GM19043 (cell line): ENCODE measurements around the gene SPSB1.

Source experiments
- ATAC-seq: cut with Tn5 transposase; IDR thresholded peaks from one replicate; pipeline ENCODE4 v1.9.1; 2021; ENCODE audit warnings: low read depth; ENCODE audit not compliant: unreplicated experiment

Gene SPSB1

GRCh38 chr1:9317072-9317471 lies 24.4 kb downstream of the SPSB1 start:
- no peak for ATAC-seq

- no peak for ATAC-seq
Measured at GRCh38 chr1:9317591-9318417, 25.1 kb downstream of the SPSB1 start.

- ATAC-seq, result no peak
Measured at GRCh38 chr1:9319208-9319788, 26.6 kb downstream of the SPSB1 start.

DNA sequence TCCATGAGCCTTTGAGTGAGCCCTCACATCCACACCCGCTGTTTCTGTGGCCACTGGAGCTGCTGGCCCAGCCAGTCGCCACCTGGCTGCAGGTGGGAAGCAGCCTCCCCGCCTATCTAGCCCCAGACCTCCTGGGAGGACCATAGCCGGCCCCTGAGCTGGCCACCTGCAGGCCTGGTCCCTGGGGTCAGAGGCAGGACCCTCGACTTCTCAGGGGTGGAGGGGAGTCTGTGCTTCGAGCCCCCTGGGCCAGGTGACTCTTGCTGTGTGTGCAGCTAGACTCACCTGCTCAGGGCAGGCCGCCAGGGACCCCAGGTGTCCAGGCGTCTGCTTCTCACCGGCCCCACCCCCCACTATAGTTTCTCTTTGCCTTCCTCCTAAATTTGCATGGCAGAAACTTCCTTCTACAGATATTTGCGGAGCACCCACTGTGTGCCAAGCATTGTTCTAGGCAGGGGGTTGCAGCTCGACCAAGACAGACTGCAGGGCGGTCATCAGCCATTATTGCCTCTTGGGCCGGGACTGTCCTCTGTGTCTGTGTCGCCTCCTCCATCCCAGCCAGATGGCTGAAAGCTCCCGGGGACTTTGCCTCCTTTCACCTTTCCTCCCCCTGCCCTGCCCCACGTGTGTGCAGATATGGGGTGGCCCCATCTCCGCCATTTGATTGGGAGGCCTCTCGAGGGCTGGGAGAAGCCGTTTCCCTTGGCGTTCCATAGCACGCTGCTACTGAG lies 27.3 kb downstream of the SPSB1 start:
- no peak for ATAC-seq

DNA sequence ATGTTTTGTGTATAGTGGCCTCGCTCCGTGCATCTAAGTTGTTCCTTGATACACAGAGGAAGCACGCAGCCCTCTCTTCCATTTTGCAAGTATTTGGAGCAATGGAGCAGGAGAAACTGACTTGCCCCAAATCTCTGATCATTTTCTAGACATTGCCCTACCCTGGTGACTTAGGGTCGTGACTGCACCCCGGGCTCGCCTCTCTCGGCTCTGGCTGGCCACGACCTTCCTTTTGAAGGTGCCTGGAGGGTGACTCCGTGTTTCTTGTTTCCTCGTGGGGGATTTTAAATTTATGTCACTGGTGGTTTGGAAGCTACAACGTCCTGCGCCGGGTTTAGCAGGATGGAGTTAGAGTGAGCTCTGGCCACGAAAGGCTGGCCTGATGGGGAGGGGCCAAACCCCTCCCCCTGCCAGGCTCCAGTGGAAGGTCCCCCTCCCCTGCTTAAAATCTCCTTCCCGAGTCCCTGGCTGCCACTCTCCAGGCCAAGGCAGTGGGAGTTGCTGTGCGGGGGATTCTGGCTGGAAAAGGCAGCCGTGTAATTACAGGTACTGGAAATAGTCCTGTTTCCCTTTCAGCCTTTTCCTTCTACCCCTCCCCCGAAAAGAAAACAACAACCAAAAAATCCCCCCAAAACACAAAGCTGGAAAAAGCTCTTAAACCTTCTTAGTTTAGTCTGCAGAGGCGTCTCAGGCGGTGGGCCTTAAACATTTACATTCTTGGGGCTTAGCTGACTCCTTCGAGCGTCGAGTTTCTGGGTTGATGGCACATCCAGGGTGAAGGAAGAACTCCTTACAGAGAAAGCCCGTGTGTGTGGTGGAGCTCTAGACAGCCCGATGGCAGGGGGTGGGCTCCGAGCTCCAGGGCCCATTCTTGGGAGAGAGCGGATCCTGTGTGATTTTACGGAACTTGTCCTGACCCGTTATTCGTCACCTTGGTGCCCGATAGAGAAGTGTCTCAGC lies 28.1 kb downstream of the SPSB1 start:
- ATAC-seq, result no peak

DNA sequence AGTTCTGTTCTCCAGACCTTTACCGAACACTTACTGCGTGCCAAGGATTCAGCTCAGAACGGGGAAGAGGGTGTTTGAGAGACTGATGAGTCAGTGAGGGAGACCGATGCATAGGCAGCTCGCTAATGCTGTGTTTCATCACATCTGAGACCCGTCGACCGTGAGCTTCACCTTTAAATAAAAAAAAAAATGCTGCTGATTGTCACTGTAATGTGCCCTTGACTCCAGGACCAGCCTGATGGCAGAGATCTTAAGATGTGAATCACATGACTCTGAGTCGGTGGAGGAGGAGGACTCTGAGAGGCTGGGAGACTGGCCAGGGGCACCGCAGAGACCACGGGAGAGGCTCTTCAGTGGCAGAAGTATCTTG lies 28.8 kb downstream of the SPSB1 start:
- ATAC-seq, result no peak

DNA sequence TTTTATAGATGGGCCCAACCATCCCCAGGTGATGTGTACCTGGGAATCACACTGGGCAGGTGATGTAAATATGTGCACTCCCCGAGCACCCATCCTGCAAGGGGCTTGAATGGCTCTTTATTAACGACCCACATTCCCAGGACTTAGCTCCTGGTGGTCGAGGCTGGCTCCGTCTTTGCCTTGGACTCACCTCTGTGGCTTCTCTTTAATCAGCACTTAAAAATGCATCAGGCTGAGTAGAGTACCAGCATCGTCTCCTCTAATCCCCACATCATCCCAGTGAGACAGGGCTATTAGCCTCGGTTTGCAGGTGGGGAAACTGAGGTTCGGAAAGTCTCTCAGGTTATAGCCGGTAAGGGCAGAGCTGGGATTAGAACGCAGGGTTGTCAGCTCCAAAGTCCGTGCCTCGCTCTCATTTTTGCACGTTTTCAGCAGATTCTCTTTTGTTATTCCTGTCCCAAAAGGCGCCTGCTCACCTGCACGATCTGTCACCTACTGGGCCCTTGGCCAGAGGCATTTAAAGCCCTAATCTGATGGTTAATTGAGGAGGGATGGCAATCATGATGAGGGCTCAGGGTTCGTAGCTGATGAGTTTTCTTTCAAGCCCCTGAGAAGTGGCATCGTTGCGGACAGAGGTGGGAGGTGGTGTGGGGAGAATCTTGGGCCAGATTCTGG lies 29.4 kb downstream of the SPSB1 start:
- no peak for ATAC-seq

- ATAC-seq, result no peak
Measured at GRCh38 chr1:9322661-9323244, 30.1 kb downstream of the SPSB1 start.

- no peak for ATAC-seq
Measured at GRCh38 chr1:9324246-9325096, 31.8 kb downstream of the SPSB1 start.

- ATAC-seq, result no peak
Measured at GRCh38 chr1:9326596-9326995, 33.9 kb downstream of the SPSB1 start.

DNA sequence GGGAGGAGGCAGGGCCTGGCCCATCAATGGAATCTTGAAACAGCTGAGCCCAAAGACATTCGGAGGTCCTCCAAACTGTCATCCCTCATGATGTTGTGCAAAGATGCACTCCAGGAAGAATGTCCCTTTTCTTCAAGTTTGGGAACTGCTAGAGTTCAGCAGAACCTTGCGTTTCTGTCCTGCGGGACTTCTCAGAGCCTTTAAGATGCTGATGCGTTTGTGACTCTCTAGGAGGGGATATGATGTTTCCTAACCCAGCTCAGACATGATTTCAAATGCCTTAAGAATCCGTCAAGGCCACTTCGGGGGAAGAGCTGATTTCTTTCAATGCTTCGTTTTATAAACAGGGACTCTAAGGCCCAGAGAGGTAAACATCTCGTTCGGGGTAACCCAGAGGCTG lies 35.5 kb downstream of the SPSB1 start:
- no peak for ATAC-seq

DNA sequence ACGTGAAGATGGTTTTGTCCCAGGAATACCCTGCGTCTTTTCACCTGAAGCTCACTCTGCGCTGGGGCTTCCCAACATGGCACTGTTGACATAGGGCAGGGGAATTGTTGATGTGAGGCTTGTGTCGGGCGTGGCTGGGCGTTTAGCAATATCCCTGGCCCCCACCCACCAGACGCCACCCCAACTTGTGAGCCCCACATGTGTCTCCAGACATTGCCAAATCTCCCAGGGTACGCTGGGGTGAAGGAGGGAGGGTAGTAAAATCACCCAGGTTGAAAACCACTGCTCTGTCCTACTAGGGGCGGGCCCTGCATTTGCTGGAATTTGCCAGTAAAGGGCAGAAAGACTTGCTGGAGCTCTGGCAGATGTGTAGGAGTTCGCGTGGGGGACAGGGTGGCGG lies 36.0 kb downstream of the SPSB1 start:
- ATAC-seq, result no peak

DNA sequence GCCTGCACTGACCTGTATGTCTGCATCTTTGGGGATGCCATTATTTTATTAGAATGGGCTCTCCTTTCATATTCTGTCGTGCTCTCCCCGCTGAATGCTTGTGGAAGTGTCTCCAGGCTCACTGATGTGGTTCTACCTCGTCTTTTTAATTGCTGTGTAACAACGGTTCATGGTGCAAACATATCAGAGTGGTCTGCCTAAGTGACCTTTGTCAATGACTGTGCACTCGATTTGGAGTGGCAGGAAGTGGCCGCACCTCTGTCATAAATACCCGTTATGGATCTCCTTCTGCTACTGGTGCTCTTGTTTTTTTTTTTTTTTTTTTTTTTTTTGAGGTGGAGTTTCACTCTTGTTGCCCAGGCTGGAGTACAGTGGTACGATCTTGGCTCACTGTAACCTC lies 38.3 kb downstream of the SPSB1 start:
- no peak for ATAC-seq

DNA sequence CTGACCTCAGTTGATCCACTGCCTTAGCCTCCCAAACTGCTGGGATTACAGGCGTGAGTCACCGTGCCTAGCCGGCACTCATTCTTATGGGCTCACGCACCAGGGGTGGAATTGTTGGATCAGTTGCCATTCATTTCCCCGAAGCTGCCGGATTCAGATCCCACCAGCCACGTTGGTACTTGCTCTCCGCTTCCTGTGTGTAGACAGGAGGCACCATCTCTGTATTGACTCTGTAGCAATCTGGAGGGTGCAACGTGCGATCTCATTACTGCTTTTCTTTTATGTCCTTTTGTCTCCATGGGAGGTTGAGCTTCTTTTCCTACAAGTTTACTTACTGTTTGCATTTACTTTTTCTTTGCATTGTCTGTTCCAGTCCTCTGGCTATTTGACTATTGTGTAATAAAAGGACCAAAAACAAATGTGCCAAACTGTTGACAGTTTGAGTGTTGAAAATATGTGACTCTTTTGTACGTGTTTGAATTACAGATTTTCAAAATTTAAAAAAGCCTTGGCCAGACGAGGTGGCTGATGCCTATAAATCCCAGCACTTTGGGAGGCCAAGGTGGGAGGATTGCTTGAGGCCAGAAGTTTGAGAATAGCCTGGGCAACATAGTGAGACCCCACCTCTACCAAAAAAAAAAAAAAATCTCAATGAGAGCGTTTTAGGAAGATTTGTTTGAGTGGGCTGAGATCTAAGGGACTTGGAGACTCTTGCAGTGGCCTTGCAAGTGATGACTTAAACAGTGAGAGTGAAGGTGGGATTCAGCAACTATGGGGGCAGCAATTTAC lies 39.1 kb downstream of the SPSB1 start:
- ATAC-seq, result no peak

GRCh38 chr1:9332513-9333143 lies 39.9 kb downstream of the SPSB1 start:
- ATAC-seq, result no peak

DNA sequence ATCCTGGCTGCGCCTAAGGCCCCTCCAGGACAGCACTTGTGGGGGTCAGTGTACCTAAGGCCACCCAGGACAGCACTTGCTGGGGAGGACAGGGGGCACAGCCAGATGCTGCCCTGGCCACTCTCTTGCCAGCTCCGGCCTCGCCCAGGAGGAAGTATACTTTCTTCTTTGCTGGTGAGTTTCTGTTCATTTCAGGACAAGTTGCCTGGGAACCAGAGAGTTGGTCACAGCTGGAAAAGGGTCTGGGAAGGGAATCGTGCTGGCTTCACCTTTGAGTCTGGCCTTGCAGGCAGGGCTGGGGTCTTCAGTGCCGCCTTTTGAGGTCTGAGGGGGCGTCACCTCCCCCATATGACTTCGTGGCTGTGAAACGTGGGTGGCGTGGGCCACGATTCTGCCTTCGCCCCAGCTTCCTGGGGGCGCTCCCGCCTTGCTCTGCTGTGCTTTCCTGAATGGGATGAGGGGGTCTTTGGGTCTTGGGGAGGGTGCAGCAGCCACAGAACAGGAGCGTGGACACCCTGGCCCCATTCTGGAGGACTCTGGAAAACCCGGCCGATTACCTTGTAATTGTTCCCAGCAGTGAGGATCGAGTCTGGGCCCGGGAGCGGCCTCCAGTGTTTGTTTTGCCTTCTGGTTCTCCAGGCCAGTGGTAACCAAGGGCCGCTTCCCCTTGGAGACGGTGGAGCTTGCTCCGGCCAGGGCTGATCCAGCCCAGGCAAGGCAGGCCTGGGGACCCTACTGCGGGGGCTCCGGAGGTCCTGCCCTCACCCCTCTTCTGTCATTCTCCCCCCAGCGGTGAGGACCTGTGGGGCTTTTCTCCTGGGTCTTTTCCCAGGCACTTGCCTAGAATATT lies 45.9 kb downstream of the SPSB1 start:
- no peak for ATAC-seq
